ENCODE data around the gene IGF2BP2.

DNA sequence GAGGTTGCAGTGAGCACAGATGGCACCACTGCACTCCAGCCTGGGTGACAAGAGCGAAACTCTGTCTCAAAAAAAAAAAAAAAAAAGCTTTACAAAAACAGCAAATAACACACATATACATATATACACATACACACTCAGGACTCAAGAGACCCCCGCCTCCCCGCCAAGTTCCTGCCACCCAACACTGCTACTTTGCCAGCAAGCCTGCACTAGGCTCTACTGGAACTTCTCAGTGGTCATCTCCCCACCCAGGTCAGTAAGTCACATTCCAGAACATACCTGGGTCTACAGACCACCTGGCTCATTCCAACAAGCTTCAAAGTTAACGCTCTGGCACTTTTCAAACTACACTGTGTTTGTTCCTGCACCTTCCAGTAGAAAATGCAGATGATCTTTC lies 176.4 kb downstream of the IGF2BP2 start:
- TF ChIP-seq, protein P1, sequence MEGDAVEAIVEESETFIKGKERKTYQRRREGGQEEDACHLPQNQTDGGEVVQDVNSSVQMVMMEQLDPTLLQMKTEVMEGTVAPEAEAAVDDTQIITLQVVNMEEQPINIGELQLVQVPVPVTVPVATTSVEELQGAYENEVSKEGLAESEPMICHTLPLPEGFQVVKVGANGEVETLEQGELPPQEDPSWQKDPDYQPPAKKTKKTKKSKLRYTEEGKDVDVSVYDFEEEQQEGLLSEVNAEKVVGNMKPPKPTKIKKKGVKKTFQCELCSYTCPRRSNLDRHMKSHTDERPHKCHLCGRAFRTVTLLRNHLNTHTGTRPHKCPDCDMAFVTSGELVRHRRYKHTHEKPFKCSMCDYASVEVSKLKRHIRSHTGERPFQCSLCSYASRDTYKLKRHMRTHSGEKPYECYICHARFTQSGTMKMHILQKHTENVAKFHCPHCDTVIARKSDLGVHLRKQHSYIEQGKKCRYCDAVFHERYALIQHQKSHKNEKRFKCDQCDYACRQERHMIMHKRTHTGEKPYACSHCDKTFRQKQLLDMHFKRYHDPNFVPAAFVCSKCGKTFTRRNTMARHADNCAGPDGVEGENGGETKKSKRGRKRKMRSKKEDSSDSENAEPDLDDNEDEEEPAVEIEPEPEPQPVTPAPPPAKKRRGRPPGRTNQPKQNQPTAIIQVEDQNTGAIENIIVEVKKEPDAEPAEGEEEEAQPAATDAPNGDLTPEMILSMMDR (conservative IDR thresholded peaks at IDR 0.05): no peak
- no peak for TF ChIP-seq ZFX (IDR thresholded peaks at IDR 0.05)
